WTC11 (cell line): ENCODE measurements around the gene SCNN1A. TPM values are rescaled to one million over a fixed set of nuclear protein-coding genes. Genes with fewer than 3 reads are reported as not detected.

Experiments used
- ATAC-seq: fragments of 200-7000 bp; cut with Tn5 transposase; 2 replicates; pipeline ENCODE4 v1.10.0; 2021; ENCODE audit warnings: mild to moderate bottlenecking, moderate library complexity
- CTCF ChIA-PET: fragments of 300-600 bp; sonication (Branson Sonifier 250); formaldehyde crosslinking; loops from one replicate; lab custom pipeline; 2021; ENCODE audit warnings: antibody characterized with exemption; lab: Charles Lee
- POLR2A ChIA-PET: fragments of 350-600 bp; sonication (Branson Sonifier 250); formaldehyde crosslinking; loops from one replicate; lab custom pipeline; 2021; ENCODE audit warnings: antibody characterized with exemption; lab: Charles Lee
- DNase-seq: peaks from one replicate; pipeline ENCODE4 v3.0.0; 2021; ENCODE audit warnings: low spot score
- H3K27ac Mint-ChIP-seq: 2 replicates; pipeline ENCODE4 v1.8.0; 2021; ENCODE audit warnings: mixed read lengths
- H3K27me3 Mint-ChIP-seq: 2 replicates; pipeline ENCODE4 v1.8.0; 2021; ENCODE audit warnings: low read depth, mild to moderate bottlenecking, moderate library complexity, mixed read lengths
- H3K36me3 Mint-ChIP-seq: 2 replicates; pipeline ENCODE4 v1.8.0; 2021; ENCODE audit warnings: mixed read lengths
- H3K4me1 Mint-ChIP-seq: 2 replicates; pipeline ENCODE4 v1.8.0; 2022; ENCODE audit warnings: mixed read lengths
- H3K4me3 Mint-ChIP-seq: 2 replicates; pipeline ENCODE4 v1.8.0; 2021; ENCODE audit warnings: mild to moderate bottlenecking, moderate library complexity, mixed read lengths
- H3K9me3 Mint-ChIP-seq: 2 replicates; pipeline ENCODE4 v1.8.0; 2021; ENCODE audit warnings: mixed read lengths
- ELF4 ChIP-seq: sonication (generic); formaldehyde crosslinking; IDR thresholded peaks from 2 replicates; pipeline ENCODE4 v1.8.1; 2022; ENCODE audit warnings: low read depth, mild to moderate bottlenecking, moderate library complexity, missing genetic modification reagents
- KAT7 ChIP-seq: sonication (generic); formaldehyde crosslinking; IDR thresholded peaks from 2 replicates; pipeline ENCODE4 v1.8.1; 2023; ENCODE audit warnings: missing genetic modification reagents, mild to moderate bottlenecking, borderline replicate concordance
- NFYB ChIP-seq: sonication (generic); formaldehyde crosslinking; conservative IDR thresholded peaks from 2 replicates; pipeline ENCODE4 v1.8.0; 2022; ENCODE audit warnings: low read depth, missing genetic modification reagents
- OVOL2 ChIP-seq: fragments of 250-450 bp; sonication (Bioruptor Pico); IDR thresholded peaks from 2 replicates; pipeline ENCODE4 v1.9.0; 2021; ENCODE audit warnings: mild to moderate bottlenecking, borderline replicate concordance
- RELA ChIP-seq: sonication (generic); formaldehyde crosslinking; IDR thresholded peaks from 2 replicates; pipeline ENCODE4 v1.8.1; 2022; ENCODE audit warnings: missing genetic modification reagents, mild to moderate bottlenecking, borderline replicate concordance
- RORB ChIP-seq: fragments of 250-450 bp; sonication (Bioruptor Pico); IDR thresholded peaks from 2 replicates; pipeline ENCODE4 v1.9.0; 2021; ENCODE audit warnings: mild to moderate bottlenecking
- SP1 ChIP-seq: sonication (generic); formaldehyde crosslinking; conservative IDR thresholded peaks from 2 replicates; pipeline ENCODE4 v1.8.1; 2022; ENCODE audit warnings: missing genetic modification reagents
- TEAD4 ChIP-seq: sonication (generic); formaldehyde crosslinking; IDR thresholded peaks from 2 replicates; pipeline ENCODE4 v1.8.0; 2022; ENCODE audit warnings: mild to moderate bottlenecking, missing genetic modification reagents
- ZNF138 ChIP-seq: sonication (generic); formaldehyde crosslinking; conservative IDR thresholded peaks from 2 replicates; pipeline ENCODE4 v1.8.1; 2022; ENCODE audit warnings: mild to moderate bottlenecking, moderate library complexity, missing genetic modification reagents
- ZNF232 ChIP-seq: sonication (generic); formaldehyde crosslinking; IDR thresholded peaks from 2 replicates; pipeline ENCODE4 v1.8.0; 2022; ENCODE audit warnings: mild to moderate bottlenecking, missing genetic modification reagents
- ZNF263 ChIP-seq: sonication (generic); formaldehyde crosslinking; IDR thresholded peaks from 2 replicates; pipeline ENCODE4 v1.8.1; 2022; ENCODE audit warnings: low read depth, mild to moderate bottlenecking, moderate library complexity, missing genetic modification reagents
- ZNF423 ChIP-seq: fragments of 250-450 bp; sonication (Bioruptor Pico); IDR thresholded peaks from 2 replicates; pipeline ENCODE4 v2.1.2; 2022; ENCODE audit warnings: mild to moderate bottlenecking, moderate library complexity
- total RNA-seq: library from RNA; stranded (reverse); gene quantifications from 3 replicates; pipeline ENCODE4 v1.2.3, GENCODE V29; 2021
- TF ChIP-seq, protein P1 (sequence below): sonication (generic); formaldehyde crosslinking; IDR thresholded peaks from 2 replicates; pipeline ENCODE4 v1.8.0; 2022; ENCODE audit warnings: missing genetic modification reagents
- TF ChIP-seq, protein P2 (sequence below): sonication (generic); formaldehyde crosslinking; IDR thresholded peaks from 2 replicates; pipeline ENCODE4 v1.8.1; 2023; ENCODE audit warnings: mild to moderate bottlenecking, moderate library complexity, missing genetic modification reagents
- TF ChIP-seq, protein P3 (sequence below): sonication (generic); formaldehyde crosslinking; IDR thresholded peaks from 2 replicates; pipeline ENCODE4 v1.8.1; 2022; ENCODE audit warnings: low read depth, missing genetic modification reagents, borderline replicate concordance
- TF ChIP-seq, protein P4 (sequence below): sonication (generic); formaldehyde crosslinking; IDR thresholded peaks from 2 replicates; pipeline ENCODE4 v1.8.0; 2022; ENCODE audit warnings: mild to moderate bottlenecking, missing genetic modification reagents
- TF ChIP-seq, protein P5 (sequence below): sonication (generic); formaldehyde crosslinking; IDR thresholded peaks from 2 replicates; pipeline ENCODE4 v1.8.0; 2022; ENCODE audit warnings: mild to moderate bottlenecking, missing genetic modification reagents
- TF ChIP-seq, protein P6 (sequence below): sonication (generic); formaldehyde crosslinking; IDR thresholded peaks from 2 replicates; pipeline ENCODE4 v1.8.1; 2023; ENCODE audit warnings: mild to moderate bottlenecking, missing genetic modification reagents, moderate library complexity
- TF ChIP-seq, protein P7 (sequence below): sonication (generic); formaldehyde crosslinking; IDR thresholded peaks from 2 replicates; pipeline ENCODE4 v1.8.1; 2023; ENCODE audit warnings: mild to moderate bottlenecking, missing genetic modification reagents, moderate library complexity

SCNN1A gene
- total RNA-seq, 1 experiment from 2014 or later: 100 TPM

DNA sequence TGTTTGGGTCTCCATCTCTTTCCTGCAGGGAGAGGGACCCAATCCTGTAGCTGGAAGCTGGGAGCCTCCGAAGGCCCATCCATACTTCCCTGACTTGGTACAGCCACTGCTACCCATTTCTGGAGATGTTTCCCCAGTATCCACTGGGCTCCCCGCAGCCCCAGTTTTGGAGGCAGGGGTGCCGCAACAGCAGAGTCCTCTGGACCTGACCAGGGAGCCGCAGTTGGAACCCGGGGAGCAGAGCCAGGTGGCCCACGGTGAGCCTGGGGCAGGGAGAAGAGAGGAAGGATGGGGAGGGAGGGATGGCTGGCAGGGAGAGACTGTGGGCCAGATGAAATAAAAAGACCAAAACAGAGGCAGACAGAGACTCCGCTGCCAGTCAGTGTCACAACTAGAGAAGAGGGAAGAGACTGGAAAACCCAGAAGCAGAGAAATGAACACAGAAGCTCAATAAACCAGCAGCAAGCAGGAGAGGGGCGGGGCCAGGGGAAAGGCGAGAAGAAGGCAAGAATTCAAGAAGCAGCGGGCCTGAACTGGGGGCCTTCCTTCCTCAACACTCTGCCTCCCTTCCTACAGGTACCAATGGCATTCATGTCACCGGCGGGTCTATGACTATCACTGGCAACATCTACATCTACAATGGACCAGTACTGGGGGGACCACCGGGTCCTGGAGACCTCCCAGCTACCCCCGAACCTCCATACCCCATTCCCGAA lies 14.9 kb upstream of the SCNN1A start:
- DNase-seq (no peak), ATAC-seq (no peak)
- Mint-ChIP-seq H3K27me3 (peaks cover 2% of the 10 kb centered on the region), H3K9me3 (no peaks in the 10 kb centered on the region), H3K4me1 (peaks cover 18% of the 10 kb centered on the region), H3K27ac (no peak overlapping the region), H3K36me3 (no peaks in the 10 kb centered on the region), H3K4me3 (no peak overlapping the region)
- POLR2A ChIA-PET: interaction anchor here (0.5 kb wide), 1 partner anchor 543 kb away, joined by 4 read pairs; no protein-coding TSS in a partner anchor
- CTCF ChIA-PET: interaction anchor here (0.7 kb wide), 1 partner anchor 75 kb away, joined by 3 read pairs; no protein-coding TSS in a partner anchor
- TF ChIP-seq KAT7 (no peak), SP1 (CRISPR knock-in tag) (no peak)

DNA sequence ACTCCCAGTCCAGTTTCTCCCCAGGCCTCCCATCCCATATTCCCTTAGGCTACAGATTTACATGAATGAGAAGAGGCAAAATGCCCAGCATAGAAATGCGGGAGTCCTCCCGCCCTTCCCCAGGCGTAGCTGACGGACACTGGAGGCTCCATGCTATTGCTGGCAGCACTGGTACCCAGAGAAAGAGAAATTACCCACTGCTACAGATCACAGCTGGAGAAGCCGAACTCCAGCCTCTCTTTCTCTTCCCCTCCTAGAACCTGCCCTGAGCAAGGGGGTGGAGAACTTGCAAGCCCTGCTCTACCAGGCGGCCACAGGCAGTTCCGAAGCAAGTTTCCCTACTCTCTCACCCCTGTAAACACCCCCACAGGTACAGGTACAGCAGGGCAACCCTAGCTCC lies 12.2 kb upstream of the SCNN1A start:
- ATAC-seq: peak; percentile 10
- TF ChIP-seq TEAD4 (CRISPR knock-in tag): no peak
- TF ChIP-seq, protein P1, sequence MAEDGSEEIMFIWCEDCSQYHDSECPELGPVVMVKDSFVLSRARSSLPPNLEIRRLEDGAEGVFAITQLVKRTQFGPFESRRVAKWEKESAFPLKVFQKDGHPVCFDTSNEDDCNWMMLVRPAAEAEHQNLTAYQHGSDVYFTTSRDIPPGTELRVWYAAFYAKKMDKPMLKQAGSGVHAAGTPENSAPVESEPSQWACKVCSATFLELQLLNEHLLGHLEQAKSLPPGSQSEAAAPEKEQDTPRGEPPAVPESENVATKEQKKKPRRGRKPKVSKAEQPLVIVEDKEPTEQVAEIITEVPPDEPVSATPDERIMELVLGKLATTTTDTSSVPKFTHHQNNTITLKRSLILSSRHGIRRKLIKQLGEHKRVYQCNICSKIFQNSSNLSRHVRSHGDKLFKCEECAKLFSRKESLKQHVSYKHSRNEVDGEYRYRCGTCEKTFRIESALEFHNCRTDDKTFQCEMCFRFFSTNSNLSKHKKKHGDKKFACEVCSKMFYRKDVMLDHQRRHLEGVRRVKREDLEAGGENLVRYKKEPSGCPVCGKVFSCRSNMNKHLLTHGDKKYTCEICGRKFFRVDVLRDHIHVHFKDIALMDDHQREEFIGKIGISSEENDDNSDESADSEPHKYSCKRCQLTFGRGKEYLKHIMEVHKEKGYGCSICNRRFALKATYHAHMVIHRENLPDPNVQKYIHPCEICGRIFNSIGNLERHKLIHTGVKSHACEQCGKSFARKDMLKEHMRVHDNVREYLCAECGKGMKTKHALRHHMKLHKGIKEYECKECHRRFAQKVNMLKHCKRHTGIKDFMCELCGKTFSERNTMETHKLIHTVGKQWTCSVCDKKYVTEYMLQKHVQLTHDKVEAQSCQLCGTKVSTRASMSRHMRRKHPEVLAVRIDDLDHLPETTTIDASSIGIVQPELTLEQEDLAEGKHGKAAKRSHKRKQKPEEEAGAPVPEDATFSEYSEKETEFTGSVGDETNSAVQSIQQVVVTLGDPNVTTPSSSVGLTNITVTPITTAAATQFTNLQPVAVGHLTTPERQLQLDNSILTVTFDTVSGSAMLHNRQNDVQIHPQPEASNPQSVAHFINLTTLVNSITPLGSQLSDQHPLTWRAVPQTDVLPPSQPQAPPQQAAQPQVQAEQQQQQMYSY (CRISPR knock-in tag): no peak
- TF ChIP-seq, protein P2, sequence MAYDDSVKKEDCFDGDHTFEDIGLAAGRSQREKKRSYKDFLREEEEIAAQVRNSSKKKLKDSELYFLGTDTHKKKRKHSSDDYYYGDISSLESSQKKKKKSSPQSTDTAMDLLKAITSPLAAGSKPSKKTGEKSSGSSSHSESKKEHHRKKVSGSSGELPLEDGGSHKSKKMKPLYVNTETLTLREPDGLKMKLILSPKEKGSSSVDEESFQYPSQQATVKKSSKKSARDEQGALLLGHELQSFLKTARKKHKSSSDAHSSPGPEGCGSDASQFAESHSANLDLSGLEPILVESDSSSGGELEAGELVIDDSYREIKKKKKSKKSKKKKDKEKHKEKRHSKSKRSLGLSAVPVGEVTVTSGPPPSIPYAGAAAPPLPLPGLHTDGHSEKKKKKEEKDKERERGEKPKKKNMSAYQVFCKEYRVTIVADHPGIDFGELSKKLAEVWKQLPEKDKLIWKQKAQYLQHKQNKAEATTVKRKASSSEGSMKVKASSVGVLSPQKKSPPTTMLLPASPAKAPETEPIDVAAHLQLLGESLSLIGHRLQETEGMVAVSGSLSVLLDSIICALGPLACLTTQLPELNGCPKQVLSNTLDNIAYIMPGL (CRISPR knock-in tag): no peak
- TF ChIP-seq, protein P3, sequence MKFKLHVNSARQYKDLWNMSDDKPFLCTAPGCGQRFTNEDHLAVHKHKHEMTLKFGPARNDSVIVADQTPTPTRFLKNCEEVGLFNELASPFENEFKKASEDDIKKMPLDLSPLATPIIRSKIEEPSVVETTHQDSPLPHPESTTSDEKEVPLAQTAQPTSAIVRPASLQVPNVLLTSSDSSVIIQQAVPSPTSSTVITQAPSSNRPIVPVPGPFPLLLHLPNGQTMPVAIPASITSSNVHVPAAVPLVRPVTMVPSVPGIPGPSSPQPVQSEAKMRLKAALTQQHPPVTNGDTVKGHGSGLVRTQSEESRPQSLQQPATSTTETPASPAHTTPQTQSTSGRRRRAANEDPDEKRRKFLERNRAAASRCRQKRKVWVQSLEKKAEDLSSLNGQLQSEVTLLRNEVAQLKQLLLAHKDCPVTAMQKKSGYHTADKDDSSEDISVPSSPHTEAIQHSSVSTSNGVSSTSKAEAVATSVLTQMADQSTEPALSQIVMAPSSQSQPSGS: no peak
- TF ChIP-seq, protein P4, sequence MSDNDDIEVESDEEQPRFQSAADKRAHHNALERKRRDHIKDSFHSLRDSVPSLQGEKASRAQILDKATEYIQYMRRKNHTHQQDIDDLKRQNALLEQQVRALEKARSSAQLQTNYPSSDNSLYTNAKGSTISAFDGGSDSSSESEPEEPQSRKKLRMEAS (CRISPR knock-in tag): no peak
- TF ChIP-seq RORB (CRISPR knock-in tag): no peak
- no peak for TF ChIP-seq RELA (CRISPR knock-in tag)
- TF ChIP-seq, protein P5, sequence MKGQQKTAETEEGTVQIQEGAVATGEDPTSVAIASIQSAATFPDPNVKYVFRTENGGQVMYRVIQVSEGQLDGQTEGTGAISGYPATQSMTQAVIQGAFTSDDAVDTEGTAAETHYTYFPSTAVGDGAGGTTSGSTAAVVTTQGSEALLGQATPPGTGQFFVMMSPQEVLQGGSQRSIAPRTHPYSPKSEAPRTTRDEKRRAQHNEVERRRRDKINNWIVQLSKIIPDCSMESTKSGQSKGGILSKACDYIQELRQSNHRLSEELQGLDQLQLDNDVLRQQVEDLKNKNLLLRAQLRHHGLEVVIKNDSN (CRISPR knock-in tag): no peak
- TF ChIP-seq ELF4 (CRISPR knock-in tag): no peak
- no peak for TF ChIP-seq ZNF263 (CRISPR knock-in tag)
- no peak for TF ChIP-seq ZNF423 (CRISPR knock-in tag)
- TF ChIP-seq, protein P6, sequence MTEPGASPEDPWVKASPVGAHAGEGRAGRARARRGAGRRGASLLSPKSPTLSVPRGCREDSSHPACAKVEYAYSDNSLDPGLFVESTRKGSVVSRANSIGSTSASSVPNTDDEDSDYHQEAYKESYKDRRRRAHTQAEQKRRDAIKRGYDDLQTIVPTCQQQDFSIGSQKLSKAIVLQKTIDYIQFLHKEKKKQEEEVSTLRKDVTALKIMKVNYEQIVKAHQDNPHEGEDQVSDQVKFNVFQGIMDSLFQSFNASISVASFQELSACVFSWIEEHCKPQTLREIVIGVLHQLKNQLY (CRISPR knock-in tag): no peak
- no peak for TF ChIP-seq NFYB (CRISPR knock-in tag)
- no peak for TF ChIP-seq OVOL2
- TF ChIP-seq ZNF232 (CRISPR knock-in tag): no peak
- no peak for TF ChIP-seq ZNF138
- TF ChIP-seq, protein P7, sequence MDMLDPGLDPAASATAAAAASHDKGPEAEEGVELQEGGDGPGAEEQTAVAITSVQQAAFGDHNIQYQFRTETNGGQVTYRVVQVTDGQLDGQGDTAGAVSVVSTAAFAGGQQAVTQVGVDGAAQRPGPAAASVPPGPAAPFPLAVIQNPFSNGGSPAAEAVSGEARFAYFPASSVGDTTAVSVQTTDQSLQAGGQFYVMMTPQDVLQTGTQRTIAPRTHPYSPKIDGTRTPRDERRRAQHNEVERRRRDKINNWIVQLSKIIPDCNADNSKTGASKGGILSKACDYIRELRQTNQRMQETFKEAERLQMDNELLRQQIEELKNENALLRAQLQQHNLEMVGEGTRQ (CRISPR knock-in tag): no peak

More for the DNA sequence above, 12.2 kb upstream of the SCNN1A start:
- POLR2A ChIA-PET: no interaction called here
- CTCF ChIA-PET: interaction anchor here (1.2 to 1.8 kb wide), 3 partner anchors 32 to 78 kb away, joined by 3 to 6 read pairs (median 5); no protein-coding TSS in a partner anchor
- Mint-ChIP-seq H3K9me3 (no peaks in the 10 kb centered on the region), H3K4me3 (no peak overlapping the region), H3K4me1 (peaks cover 32% of the 10 kb centered on the region), H3K27me3 (peaks cover 22% of the 10 kb centered on the region), H3K36me3 (no peaks in the 10 kb centered on the region), H3K27ac (no peak overlapping the region)
- DNase-seq: no peak
